Measurements from ENCODE around the gene CPNE1. TPM values are rescaled to one million over a fixed set of nuclear protein-coding genes. Genes with fewer than 3 reads are reported as not detected.
"Not testable (repeated sequence)": the region's sequence is repeated elsewhere in the genome, so short reads cannot be mapped to it uniquely, and the experiment has no call there.

The CPNE1 gene
- total and polyA plus RNA-seq, 12 donors, result 63.9 to 464 (median 160) TPM

DNA sequence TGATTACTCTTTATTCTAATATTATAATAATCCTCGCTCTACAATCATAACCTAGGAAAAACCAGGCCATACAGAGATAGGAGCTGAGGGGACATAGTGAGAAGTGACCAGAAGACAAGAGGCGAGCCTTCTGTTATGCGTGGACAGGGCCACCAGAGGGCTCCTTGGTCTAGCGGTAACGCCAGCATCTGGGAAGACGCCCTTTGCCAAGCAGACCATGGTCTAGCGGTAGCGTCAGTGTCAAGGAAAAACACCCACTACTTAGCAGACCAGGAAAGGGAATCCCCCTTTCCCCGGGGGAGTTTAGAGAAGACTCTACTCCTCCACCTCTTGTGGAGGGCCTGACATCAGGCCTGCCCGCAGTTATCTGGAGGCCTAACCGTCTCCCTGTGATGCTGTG is 22.2 kb upstream of the CPNE1 start:
- H3K4me1 ChIP-seq (replicated peaks in 1 of 2); H3K27me3 ChIP-seq; H3K9me3 ChIP-seq (replicated peaks in 1 of 3); H3K27ac ChIP-seq; H3K4me3 ChIP-seq: not testable (repeated sequence)
- 83 to 90% (median 89%) methylated on average over 10 to 11 of the region's 11 CpGs for WGBS, 4 donors
- DNase-seq, result peak in 3 of 7 donors; percentile 30 to 57 (median 35)
- intact Hi-C loops (cut with DNase I), result loop anchor here in 1 of 2 donors (10.0 kb wide), 1 partner anchor 212 kb away; no protein-coding TSS in a partner anchor
- peaks cover 0 to 36% of the 10 kb centered on the region in 2 donors for H3K36me3 ChIP-seq (replicated peaks in 1 of 2)
- TF ChIP-seq, protein P1, sequence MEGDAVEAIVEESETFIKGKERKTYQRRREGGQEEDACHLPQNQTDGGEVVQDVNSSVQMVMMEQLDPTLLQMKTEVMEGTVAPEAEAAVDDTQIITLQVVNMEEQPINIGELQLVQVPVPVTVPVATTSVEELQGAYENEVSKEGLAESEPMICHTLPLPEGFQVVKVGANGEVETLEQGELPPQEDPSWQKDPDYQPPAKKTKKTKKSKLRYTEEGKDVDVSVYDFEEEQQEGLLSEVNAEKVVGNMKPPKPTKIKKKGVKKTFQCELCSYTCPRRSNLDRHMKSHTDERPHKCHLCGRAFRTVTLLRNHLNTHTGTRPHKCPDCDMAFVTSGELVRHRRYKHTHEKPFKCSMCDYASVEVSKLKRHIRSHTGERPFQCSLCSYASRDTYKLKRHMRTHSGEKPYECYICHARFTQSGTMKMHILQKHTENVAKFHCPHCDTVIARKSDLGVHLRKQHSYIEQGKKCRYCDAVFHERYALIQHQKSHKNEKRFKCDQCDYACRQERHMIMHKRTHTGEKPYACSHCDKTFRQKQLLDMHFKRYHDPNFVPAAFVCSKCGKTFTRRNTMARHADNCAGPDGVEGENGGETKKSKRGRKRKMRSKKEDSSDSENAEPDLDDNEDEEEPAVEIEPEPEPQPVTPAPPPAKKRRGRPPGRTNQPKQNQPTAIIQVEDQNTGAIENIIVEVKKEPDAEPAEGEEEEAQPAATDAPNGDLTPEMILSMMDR (IDR thresholded peaks at IDR 0.05), result peak in 3 of 6 experiments; percentile 12 to 35 (median 30)

DNA sequence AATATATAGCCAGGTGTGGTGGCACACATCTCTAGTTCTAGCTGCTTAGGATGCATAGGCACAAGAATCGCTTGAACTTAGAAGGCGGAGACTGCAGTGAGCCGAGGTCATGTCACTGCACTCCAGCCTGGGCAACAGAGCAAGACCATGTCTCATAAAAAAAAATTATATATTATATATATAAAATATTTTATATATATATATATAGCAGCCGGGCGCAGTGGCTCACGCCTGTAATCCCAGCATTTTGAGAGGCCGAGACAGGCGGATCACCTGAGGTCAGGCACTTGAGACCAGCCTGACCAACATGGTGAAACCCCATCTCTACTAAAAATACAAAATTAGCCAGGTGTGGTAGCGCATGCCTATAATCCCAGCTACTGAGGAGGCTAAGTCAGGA is 20.7 kb upstream of the CPNE1 start:
- H3K9me3 ChIP-seq (replicated peaks in 1 of 3); H3K27ac ChIP-seq; H3K4me1 ChIP-seq (replicated peaks in 1 of 2); H3K27me3 ChIP-seq; H3K4me3 ChIP-seq: not testable (repeated sequence)
- 90 to 97% (median 96%) methylated on average over 9 of the region's 9 CpGs for WGBS, 4 donors
- peaks cover 0 to 39% of the 10 kb centered on the region in 2 donors for H3K36me3 ChIP-seq (replicated peaks in 1 of 2)
- intact Hi-C loops (cut with DNase I), result loop anchor here in 1 of 2 donors (10.0 kb wide), 1 partner anchor 211 kb away; no protein-coding TSS in a partner anchor
- DNase-seq, result peak in 1 of 7 donors; percentile 36

DNA sequence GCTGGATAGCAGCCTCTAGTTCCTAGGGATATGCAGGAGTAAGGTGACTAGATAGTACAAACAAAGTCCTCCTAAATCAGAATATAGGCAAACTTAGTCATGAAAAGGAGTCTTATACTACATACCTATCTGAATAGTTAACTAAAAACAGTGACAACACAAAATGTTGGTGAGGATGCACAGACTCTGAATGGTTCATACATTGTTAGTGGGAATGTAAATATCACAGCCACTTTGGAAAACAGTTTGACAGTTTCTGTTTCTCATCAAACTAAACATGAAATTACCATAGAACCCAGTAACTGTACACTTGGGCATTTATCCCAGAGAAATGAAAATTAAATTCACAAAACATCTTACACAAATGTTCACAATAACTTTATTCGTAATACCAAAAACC is 17.3 kb upstream of the CPNE1 start:
- Histone ChIP-seq H3K9me3 (replicated peaks in 1 of 3) (no peaks in the 10 kb centered on the region), H3K27ac (no peak overlapping the region), H3K4me3 (no peak overlapping the region), H3K36me3 (replicated peaks in 1 of 2) (peaks cover 0 to 20% of the 10 kb centered on the region in 2 donors), H3K27me3 (no peaks in the 10 kb centered on the region), H3K4me1 (replicated peaks in 1 of 2) (no peaks in the 10 kb centered on the region)
- TF ChIP-seq, protein P1 (IDR thresholded peaks at IDR 0.05), result no peak
- no peak for TF ChIP-seq POLR2A (IDR thresholded peaks at IDR 0.05)
- 94 to 100% (median 98%) methylated on average over 1 of the region's 1 CpG for WGBS, 4 donors
- DNase-seq, result no peak
- intact Hi-C loops (cut with DNase I), result loop anchor here in 1 of 2 donors (10.0 kb wide), 1 partner anchor 207 kb away; no protein-coding TSS in a partner anchor

DNA sequence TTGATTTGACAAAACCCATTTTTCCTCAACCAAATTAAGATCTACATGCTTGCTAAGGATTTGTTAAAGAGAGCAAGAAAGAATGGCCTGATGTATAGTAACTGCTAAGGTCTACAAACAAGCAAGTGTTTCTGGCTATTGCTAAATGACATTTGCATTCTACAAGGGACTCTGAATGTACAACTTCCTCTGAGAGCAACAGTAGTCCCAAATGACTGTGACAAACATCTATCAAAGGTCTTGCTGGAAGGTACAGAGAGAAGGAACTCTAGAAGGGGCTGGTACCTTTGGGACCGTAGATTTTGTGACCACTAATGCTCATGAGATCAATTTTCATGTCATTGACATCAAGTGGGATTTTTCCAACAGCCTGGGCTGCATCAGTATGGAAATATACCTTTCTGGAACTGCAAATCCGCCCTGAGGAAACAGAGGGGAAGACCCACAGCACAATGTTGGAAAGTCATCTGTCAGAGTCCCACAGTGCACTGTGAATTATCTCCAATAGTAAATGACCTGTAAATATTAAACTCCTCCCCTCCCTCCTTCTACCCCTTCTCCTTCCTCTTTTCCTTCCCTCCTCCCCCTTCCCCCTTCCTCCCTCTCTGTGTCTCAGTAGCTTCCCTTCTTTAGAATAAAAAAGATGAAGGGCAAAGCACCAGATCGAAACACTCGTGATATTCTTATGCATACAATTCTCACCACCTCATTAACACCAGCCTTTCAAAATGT is 15.9 kb upstream of the CPNE1 start:
- Histone ChIP-seq H3K9me3 (replicated peaks in 1 of 3) (no peaks in the 10 kb centered on the region), H3K4me1 (replicated peaks in 1 of 2) (no peaks in the 10 kb centered on the region), H3K36me3 (replicated peaks in 1 of 2) (peaks cover 0 to 19% of the 10 kb centered on the region in 2 donors), H3K27me3 (no peaks in the 10 kb centered on the region), H3K4me3 (no peak overlapping the region), H3K27ac (no peak overlapping the region)
- intact Hi-C loops (cut with DNase I), result loop anchor here in 1 of 2 donors (10.0 kb wide), 1 partner anchor 206 kb away; no protein-coding TSS in a partner anchor
- 78 to 88% (median 85%) methylated on average over 4 of the region's 4 CpGs for WGBS, 4 donors
- TF ChIP-seq, protein P1 (IDR thresholded peaks at IDR 0.05), result no peak
- TF ChIP-seq POLR2A (IDR thresholded peaks at IDR 0.05), result no peak
- DNase-seq, result peak in 1 of 7 donors; percentile 10
